Testis (tissue), 2 donors: ENCODE measurements around the gene EYA2.

Experiments
- POLR2A ChIP-seq: fragments of 450-650 bp; IDR thresholded peaks from one replicate; pipeline ENCODE4 v1.6.1; 2017; ENCODE audit warnings: antibody characterized with exemption, mild to moderate bottlenecking, moderate library complexity
- TF ChIP-seq, protein P1 (sequence below), 3 experiments: fragments of 450-650 bp in 2 of 3; fragments of 200-600 bp in 1 of 3; sonication (generic) in 1 of 3; IDR thresholded peaks; one replicate each; pipeline ENCODE4 v1.5.1; 2016 to 2019; ENCODE audit warnings: antibody characterized with exemption in 3 of 3, mild to moderate bottlenecking in 2 of 3, moderate library complexity in 1 of 3

DNA sequence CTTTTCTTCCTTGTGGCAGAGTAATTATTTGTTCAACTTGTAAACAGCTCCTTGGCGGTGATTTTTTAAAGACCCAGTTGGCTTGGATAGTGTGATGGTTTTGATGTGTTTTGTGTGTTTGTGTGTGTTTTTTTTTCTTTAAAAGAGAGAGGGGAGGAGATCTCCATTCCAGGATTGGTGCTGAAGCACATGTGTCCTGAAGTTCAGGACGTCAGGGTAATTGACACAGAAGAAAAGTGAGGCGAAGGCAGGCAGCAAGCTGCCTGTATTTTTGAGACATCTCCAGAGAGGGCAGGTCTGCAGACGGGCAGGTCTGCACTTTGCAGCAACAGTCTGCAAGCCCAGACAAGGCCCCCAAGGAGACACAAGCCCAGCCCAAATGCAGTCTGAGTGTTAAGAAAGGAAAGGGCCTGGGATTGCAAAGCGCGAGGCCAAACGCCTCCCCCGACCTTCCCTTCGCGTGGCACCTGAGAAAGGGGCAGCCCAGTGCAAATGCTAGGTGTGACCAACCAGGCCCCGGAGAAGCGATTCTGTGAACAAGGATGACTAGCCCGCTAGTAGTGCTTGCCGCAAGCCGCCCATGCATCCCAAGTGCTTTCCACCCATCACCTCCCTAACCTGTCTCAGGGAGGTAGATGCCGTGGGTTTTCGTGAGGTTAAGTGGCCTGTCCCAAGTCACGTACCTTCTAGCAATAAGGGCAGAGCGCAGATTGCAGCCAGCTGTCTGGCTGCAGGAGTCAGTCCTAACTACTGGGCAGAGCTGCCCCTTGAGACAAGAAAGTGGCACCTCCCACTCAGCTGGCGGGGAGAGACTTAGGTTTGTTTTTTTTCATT is 231.3 kb downstream of the EYA2 start:
- TF ChIP-seq, protein P1, sequence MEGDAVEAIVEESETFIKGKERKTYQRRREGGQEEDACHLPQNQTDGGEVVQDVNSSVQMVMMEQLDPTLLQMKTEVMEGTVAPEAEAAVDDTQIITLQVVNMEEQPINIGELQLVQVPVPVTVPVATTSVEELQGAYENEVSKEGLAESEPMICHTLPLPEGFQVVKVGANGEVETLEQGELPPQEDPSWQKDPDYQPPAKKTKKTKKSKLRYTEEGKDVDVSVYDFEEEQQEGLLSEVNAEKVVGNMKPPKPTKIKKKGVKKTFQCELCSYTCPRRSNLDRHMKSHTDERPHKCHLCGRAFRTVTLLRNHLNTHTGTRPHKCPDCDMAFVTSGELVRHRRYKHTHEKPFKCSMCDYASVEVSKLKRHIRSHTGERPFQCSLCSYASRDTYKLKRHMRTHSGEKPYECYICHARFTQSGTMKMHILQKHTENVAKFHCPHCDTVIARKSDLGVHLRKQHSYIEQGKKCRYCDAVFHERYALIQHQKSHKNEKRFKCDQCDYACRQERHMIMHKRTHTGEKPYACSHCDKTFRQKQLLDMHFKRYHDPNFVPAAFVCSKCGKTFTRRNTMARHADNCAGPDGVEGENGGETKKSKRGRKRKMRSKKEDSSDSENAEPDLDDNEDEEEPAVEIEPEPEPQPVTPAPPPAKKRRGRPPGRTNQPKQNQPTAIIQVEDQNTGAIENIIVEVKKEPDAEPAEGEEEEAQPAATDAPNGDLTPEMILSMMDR (IDR thresholded peaks at IDR 0.05) = no peak
- TF ChIP-seq POLR2A = no peak
